Measurements from ENCODE around the gene CLCN1.
A peak's percentile ranks its signal among the peaks of the same experiment; 100 is the strongest.

Gene CLCN1

DNA sequence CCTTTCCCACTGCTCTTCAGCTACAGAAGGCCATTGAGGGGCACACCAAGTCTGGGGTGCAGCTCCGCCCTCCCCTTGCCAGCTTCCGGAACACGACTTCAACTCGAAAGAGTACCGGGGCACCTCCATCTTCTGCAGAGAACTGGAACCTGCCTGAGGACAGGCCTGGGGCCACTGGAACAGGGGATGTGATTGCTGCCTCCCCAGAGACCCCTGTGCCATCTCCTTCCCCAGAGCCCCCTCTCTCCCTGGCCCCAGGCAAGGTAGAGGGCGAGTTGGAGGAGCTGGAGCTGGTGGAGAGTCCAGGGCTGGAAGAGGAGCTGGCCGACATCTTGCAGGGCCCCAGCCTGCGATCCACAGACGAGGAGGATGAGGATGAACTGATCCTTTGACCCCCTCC lies 35.7 kb downstream of the CLCN1 start:
- no peaks in the 10 kb centered on the region for H3K27me3 ChIP-seq (ENCODE audit: insufficient read depth, low read depth, severe bottlenecking)
- no peak overlapping the region for H3K27ac ChIP-seq
- no peaks in the 10 kb centered on the region for H3K9me3 ChIP-seq (ENCODE audit: severe bottlenecking)
- no peak for DNase-seq
- H3K36me3 ChIP-seq = no peaks in the 10 kb centered on the region
- no peak overlapping the region for H3K4me3 ChIP-seq (ENCODE audit: low read depth, low read length)
- TF ChIP-seq, protein P1, sequence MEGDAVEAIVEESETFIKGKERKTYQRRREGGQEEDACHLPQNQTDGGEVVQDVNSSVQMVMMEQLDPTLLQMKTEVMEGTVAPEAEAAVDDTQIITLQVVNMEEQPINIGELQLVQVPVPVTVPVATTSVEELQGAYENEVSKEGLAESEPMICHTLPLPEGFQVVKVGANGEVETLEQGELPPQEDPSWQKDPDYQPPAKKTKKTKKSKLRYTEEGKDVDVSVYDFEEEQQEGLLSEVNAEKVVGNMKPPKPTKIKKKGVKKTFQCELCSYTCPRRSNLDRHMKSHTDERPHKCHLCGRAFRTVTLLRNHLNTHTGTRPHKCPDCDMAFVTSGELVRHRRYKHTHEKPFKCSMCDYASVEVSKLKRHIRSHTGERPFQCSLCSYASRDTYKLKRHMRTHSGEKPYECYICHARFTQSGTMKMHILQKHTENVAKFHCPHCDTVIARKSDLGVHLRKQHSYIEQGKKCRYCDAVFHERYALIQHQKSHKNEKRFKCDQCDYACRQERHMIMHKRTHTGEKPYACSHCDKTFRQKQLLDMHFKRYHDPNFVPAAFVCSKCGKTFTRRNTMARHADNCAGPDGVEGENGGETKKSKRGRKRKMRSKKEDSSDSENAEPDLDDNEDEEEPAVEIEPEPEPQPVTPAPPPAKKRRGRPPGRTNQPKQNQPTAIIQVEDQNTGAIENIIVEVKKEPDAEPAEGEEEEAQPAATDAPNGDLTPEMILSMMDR (IDR thresholded peaks at IDR 0.05; ENCODE audit: low read depth, low read length) = no peak

DNA sequence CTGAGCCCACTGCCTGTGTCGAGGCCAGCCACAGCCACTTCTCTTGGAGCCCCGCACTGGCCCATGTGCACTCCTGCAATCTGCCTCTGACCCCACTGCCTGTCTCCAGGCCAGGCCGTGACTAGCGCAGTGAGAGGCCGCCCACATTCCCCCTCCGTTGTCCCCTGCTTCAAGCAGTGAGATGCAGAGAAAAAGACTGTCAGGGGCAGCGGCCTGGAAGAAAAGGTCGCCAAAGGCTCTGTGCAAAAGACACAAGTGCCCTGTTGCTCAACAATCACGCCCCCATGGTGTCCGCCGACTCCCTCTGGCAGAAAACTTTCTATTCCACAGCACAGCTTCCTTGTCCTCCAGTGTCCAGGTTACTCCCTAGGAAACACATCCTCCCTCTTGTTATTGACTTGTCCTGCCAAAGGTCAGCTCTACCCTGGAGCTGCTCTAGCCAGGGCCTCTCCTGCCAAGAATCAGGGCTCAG lies 36.7 kb downstream of the CLCN1 start:
- Histone ChIP-seq H3K36me3 (no peaks in the 10 kb centered on the region), H3K27me3 (ENCODE audit: insufficient read depth, low read depth, severe bottlenecking) (no peaks in the 10 kb centered on the region), H3K9me3 (ENCODE audit: severe bottlenecking) (no peaks in the 10 kb centered on the region), H3K4me3 (ENCODE audit: low read depth, low read length) (no peak overlapping the region), H3K27ac (no peak overlapping the region)
- DNase-seq = no peak
- TF ChIP-seq, protein P1 (IDR thresholded peaks at IDR 0.05; ENCODE audit: low read depth, low read length) = no peak

DNA sequence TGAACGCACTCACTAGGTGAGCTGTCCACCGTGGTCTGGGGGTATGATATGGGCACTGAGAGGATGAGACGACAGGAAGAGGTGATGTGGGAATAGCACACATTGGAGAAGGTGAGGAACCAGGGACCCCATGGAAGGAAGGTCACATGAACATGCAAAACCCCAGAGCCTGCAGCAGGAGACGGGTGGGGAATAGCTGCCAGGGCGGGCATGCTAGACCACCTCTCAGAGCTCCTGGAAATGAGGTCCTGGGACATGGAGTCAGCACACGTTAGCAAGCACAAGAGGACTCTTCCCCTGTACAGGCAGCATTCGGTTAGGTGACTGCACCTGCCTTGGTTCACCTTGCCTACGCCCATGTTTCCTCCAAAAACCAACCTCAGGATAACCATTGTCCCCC lies 38.5 kb downstream of the CLCN1 start:
- Histone ChIP-seq H3K9me3 (ENCODE audit: severe bottlenecking) (no peaks in the 10 kb centered on the region), H3K27ac (no peak overlapping the region), H3K27me3 (ENCODE audit: insufficient read depth, low read depth, severe bottlenecking) (no peaks in the 10 kb centered on the region), H3K4me3 (ENCODE audit: low read depth, low read length) (no peak overlapping the region), H3K36me3 (no peaks in the 10 kb centered on the region)
- TF ChIP-seq, protein P1 (IDR thresholded peaks at IDR 0.05; ENCODE audit: low read depth, low read length) = no peak
- DNase-seq = no peak

DNA sequence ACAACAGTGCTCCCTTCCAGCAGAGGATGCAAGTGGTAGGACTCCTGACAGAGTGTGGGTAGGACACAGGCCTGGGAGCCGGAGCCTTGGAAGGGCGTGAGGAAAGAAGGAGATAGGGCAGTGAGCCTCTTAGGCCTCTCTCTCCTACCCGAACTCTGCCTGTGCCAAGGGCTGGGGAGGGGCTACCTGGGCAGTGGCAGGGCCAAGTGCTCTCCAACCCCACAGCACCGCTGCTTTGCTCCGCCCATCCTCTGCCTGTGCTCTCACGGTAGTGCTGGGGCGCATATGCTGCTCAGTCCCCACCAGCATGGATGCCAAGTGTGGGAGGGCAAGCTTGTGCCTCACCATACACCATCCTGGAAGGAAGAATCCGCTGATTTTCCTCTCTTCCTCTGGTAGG lies 39.1 kb downstream of the CLCN1 start:
- DNase-seq = no peak
- TF ChIP-seq, protein P1 (IDR thresholded peaks at IDR 0.05; ENCODE audit: low read depth, low read length) = no peak
- no peaks in the 10 kb centered on the region for H3K36me3 ChIP-seq
- no peak overlapping the region for H3K27ac ChIP-seq
- no peaks in the 10 kb centered on the region for H3K9me3 ChIP-seq (ENCODE audit: severe bottlenecking)
- no peaks in the 10 kb centered on the region for H3K27me3 ChIP-seq (ENCODE audit: insufficient read depth, low read depth, severe bottlenecking)
- no peak overlapping the region for H3K4me3 ChIP-seq (ENCODE audit: low read depth, low read length)

DNA sequence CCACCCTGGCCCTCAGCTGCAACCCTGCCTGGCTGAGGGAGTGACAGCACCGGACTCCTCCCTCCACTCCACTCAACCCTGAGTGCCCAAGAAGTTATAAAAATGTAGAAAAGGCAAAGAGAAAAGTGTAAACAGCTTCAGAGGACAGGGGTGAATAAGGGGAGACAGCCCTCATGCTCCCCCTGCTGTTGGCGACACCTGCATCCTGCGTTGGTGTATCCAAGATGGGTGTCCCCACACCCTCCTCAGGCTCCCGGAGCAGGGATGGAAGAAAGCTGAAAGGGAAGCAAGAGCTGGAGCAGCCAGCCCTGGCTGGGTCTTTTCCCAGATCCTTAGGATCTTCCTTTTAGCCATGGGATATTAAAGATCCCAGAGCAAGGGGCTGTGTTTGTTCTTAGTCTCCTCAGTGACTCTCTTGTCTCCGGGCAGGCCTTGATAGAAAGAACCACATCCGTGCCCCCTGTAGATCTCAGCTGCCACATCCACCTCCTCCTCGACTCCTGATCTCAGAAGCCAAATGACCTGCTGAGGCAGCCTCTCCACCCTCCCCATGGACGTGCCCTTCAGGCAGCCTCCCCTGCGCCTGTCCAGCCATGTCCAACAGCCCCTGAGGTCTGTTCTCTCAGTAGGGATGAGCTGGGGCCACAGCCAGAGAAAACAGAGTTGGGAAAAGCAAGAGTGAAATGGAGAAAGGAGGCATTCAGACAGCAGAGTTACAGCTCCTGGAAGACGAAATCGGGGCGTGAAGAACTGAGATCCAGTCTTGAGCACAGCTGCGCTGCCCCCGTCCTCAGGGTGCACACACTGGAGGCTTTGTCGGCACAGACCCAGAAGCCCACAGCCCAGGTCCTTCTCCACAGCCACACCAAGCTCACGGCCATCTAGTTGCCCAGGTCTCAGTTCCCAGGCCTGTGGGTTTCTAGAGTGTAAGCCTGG lies 39.8 kb downstream of the CLCN1 start:
- Histone ChIP-seq H3K9me3 (ENCODE audit: severe bottlenecking) (no peaks in the 10 kb centered on the region), H3K4me3 (ENCODE audit: low read depth, low read length) (no peak overlapping the region), H3K27me3 (ENCODE audit: insufficient read depth, low read depth, severe bottlenecking) (peaks cover under 1% of the 10 kb centered on the region), H3K36me3 (no peaks in the 10 kb centered on the region), H3K27ac (no peak overlapping the region)
- TF ChIP-seq, protein P1 (IDR thresholded peaks at IDR 0.05; ENCODE audit: low read depth, low read length) = peak; percentile 35; the same call in 1 of the 2 replicates
- DNase-seq = no peak
